ENCODE data around the gene ARHGEF1.

The ARHGEF1 gene

GRCh38 chr19:41941410-41942202, 58.6 kb downstream of the ARHGEF1 start:
- no peak for DNase-seq (ENCODE audit: low spot score)
- in situ Hi-C loops (cut with MboI; ENCODE audit: low sequenced_read_pairs, unreplicated experiment): loop anchor here (10.0 kb wide), 1 partner anchor 57 kb away; the partner anchor contains the start of gene ARHGEF1
- no peak for TF ChIP-seq CTCF (IDR thresholded peaks at IDR 0.05; ENCODE audit: borderline replicate concordance, control extremely low read depth, extremely low read depth, insufficient read depth, missing control alignments)

- in situ Hi-C loops (cut with MboI; ENCODE audit: low sequenced_read_pairs, unreplicated experiment): loop anchor here (10.0 kb wide), 1 partner anchor 60 kb away; the partner anchor contains the start of gene ARHGEF1
- DNase-seq (ENCODE audit: low spot score): no peak
- TF ChIP-seq CTCF (IDR thresholded peaks at IDR 0.05; ENCODE audit: borderline replicate concordance, control extremely low read depth, extremely low read depth, insufficient read depth, missing control alignments): no peak
Measured at GRCh38 chr19:41944336-41944735, 61.4 kb downstream of the ARHGEF1 start.

GRCh38 chr19:41945135-41945766, 62.3 kb downstream of the ARHGEF1 start:
- in situ Hi-C loops (cut with MboI; ENCODE audit: low sequenced_read_pairs, unreplicated experiment): loop anchor here (5.0 to 10.0 kb wide), 2 partner anchors 60 to 83 kb away; partner anchors contain the start of genes ARHGEF1 and RPS19
- TF ChIP-seq CTCF (IDR thresholded peaks at IDR 0.05; ENCODE audit: borderline replicate concordance, control extremely low read depth, extremely low read depth, insufficient read depth, missing control alignments): no peak
- DNase-seq (ENCODE audit: low spot score): peak; percentile 88

- DNase-seq (ENCODE audit: low spot score): no peak
- no peak for TF ChIP-seq CTCF (IDR thresholded peaks at IDR 0.05; ENCODE audit: borderline replicate concordance, control extremely low read depth, extremely low read depth, insufficient read depth, missing control alignments)
- in situ Hi-C loops (cut with MboI; ENCODE audit: low sequenced_read_pairs, unreplicated experiment): loop anchor here (5.0 to 10.0 kb wide), 2 partner anchors 62 to 85 kb away; partner anchors contain the start of genes ARHGEF1 and RPS19
Measured at GRCh38 chr19:41947091-41947490, 64.1 kb downstream of the ARHGEF1 start.

GRCh38 chr19:41951686-41952172, 68.7 kb downstream of the ARHGEF1 start:
- peak; percentile 95 for TF ChIP-seq CTCF (IDR thresholded peaks at IDR 0.05; ENCODE audit: borderline replicate concordance, control extremely low read depth, extremely low read depth, insufficient read depth, missing control alignments)
- in situ Hi-C loops (cut with MboI; ENCODE audit: low sequenced_read_pairs, unreplicated experiment): no loop called here
- peak; percentile 88 for DNase-seq (ENCODE audit: low spot score)

GRCh38 chr19:41955521-41955920, 72.5 kb downstream of the ARHGEF1 start:
- in situ Hi-C loops (cut with MboI; ENCODE audit: low sequenced_read_pairs, unreplicated experiment): no loop called here
- DNase-seq (ENCODE audit: low spot score): no peak
- TF ChIP-seq CTCF (IDR thresholded peaks at IDR 0.05; ENCODE audit: borderline replicate concordance, control extremely low read depth, extremely low read depth, insufficient read depth, missing control alignments): no peak

Data from GM13976 (cell line).